Measurements from ENCODE around the gene UNC5CL.

Gene UNC5CL

DNA sequence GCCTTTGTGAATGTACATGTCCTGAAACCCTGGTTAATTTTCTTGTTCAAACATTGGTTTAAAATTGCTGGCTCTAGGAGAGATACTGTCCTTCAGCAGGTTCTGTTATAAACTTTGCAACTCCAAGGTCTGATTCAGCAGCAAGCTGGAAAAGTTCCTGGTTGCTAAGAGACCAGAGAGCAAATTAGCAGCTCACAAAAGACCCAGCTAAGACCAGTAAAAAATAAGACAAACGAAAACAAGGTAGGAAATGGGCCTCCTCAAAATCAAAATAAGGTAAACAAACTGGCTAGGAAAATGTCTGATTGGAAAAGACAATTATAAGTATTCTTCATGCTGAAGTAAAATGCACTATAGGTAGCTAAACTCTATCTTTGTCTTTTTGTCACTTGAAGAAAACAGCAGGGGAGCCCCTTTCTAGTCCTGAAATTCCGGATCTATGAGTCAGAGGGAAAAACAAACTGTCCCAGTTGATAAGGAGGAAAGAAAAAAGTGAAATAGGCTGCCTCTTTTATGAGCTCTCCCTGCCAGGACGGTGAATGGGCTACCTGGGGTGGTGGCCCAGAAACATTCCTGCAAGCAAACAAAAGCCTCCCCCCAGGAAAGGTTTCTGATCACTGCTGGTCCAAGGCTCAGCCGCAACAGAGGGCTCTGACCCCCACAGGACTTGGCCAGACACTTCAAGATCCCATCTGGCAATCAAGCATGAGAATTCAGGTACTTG, 41.6 kb downstream of the UNC5CL start:
- Histone ChIP-seq H3K4me1 (peaks cover 11% of the 10 kb centered on the region), H3K27me3 (ENCODE audit: low read depth) (peaks cover 5% of the 10 kb centered on the region; the same call in 1 of the 2 replicates), H3K36me3 (replicated peaks) (no peaks in the 10 kb centered on the region), H3K4me3 (no peak overlapping the region), H3K9me3 (no peaks in the 10 kb centered on the region)
- in situ Hi-C loops (cut with MboI; ENCODE audit: low sequenced_read_pairs) = no loop called here
- peak; percentile 27 to 34 for DNase-seq (ENCODE audit: low spot score in 2 of 2)

DNA sequence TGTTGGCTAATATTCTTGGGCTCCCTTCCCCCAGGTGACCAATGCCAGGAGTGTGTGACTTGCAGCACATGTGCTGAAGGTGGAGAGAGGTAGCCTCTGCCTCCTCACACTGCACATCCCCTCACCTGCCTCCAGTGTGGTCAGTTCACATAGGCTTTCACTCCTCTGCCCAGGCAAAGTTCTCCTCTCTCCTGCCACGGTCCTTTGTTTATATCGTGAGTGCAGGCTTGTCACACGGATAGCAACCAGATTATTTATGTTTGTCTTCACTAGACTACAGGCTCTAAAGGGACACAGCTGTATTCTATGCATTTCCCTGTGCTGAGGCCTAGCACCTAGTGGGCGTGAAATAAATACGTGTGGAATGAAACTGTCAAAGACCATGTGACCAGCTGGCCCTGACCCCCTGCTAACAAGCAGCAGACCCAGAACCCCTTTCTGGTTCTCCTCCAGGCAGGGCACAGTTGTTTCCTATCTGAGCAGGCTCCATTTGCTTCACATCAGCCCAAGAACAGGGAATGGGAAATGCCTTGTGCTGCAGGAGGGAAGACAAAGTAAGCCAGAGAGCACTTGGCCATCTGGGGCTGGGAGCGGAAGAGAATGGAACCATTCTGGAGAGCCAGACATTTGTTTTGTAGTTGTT, 42.3 kb downstream of the UNC5CL start:
- H3K36me3 ChIP-seq (replicated peaks) = no peaks in the 10 kb centered on the region
- DNase-seq (ENCODE audit: low spot score in 2 of 2) = no peak
- H3K27me3 ChIP-seq (ENCODE audit: low read depth) = 0 out of 2 replicates have a peak, but pooled peaks cover 2% of the 10 kb centered on the region
- no peak overlapping the region for H3K4me3 ChIP-seq
- H3K9me3 ChIP-seq = no peaks in the 10 kb centered on the region
- in situ Hi-C loops (cut with MboI; ENCODE audit: low sequenced_read_pairs) = no loop called here
- peaks cover 11% of the 10 kb centered on the region for H3K4me1 ChIP-seq

DNA sequence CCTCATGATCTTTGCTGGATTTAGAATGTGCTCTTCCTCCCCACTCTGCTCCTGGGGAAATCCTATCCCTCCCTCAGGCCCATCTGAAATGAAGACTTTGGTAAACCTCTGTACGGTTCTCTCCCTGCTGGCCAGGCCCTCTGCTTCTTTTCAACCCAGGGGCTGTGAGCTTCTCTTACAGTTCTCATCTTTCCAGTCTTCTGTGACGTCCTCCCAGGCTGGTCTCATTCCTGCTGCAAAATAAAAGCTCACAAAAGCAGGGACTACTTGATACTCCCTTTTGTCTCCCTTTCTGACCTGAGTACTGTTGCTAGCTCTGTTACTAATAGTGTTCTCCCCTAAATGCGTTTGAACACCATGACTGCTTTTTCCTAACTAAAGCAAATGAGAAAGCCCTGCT, 46.3 kb downstream of the UNC5CL start:
- no peaks in the 10 kb centered on the region for H3K36me3 ChIP-seq (replicated peaks)
- H3K4me3 ChIP-seq = no peak overlapping the region
- DNase-seq (ENCODE audit: low spot score in 2 of 2) = no peak
- no peaks in the 10 kb centered on the region; the same call in 1 of the 2 replicates for H3K27me3 ChIP-seq (ENCODE audit: low read depth)
- H3K9me3 ChIP-seq = no peaks in the 10 kb centered on the region
- peaks cover 11% of the 10 kb centered on the region for H3K4me1 ChIP-seq
- in situ Hi-C loops (cut with MboI; ENCODE audit: low sequenced_read_pairs) = no loop called here

DNA sequence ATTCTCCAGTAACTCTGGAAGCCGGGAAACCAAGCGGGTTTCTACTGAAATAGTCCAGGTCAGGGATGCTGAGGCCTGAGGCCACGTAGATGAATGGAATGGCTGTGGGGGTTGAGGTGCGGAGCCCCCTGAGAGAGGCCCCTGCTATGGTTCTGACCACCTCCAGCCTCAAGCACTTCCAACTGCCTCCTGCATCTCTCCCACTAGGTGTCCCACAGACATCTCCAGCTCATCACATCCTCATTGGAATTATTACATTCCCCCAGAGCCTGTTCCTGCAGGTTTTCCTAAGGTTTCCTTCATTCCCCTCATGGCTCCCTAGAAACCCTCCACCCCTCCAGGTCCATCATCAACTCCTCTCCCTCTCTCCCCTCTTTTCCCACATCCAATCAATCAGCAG, 48.7 kb downstream of the UNC5CL start:
- Histone ChIP-seq H3K4me3 (no peak overlapping the region), H3K9me3 (no peaks in the 10 kb centered on the region), H3K4me1 (no peaks in the 10 kb centered on the region), H3K36me3 (replicated peaks) (no peaks in the 10 kb centered on the region), H3K27me3 (ENCODE audit: low read depth) (no peaks in the 10 kb centered on the region; the same call in 1 of the 2 replicates)
- DNase-seq (ENCODE audit: low spot score in 2 of 2) = no peak
- in situ Hi-C loops (cut with MboI; ENCODE audit: low sequenced_read_pairs) = no loop called here

DNA sequence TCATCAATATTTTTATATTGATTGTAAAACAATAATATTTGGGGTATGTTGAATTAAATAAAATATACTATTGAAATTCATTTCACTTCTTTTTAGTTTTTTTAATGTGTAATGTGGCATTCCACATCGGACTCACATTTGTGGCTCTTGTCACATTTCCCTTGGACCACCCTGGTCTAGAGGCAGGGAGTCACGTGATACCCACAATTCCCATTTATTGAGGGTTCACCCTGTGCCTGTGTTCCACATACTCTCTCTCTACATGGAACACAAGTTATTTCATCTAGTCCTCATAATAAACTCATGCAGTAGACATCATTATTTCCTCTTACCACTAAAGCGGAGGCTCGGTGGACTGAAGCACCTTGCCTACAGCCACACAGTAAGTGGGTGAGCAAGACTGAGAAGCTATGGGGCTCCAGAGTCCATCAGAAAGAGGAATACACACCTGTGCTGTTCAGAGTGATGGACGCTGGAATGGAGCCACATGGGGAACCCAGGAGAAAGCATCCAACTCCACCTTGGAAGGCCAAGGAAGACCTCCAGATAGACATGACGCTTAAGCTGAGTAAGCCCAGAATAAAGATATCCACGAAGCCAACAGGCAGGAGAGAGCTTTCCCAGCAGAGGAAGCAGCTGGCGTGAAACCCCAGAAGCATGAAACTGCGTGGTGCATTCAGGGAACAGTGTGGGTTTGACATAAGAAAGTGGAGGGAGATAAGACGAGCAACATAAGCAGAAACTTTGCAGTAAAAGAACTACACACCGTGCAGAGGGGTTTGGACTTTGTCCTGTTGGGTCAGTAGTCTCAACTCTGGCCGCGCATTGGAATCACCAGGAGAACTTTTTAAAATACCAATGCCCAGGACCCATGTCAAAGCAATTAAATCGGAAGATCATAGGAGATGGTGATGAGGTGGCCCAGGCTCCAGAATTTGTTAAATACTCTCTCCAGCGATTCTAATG, 49.5 kb downstream of the UNC5CL start:
- no peak for DNase-seq (ENCODE audit: low spot score in 2 of 2)
- Histone ChIP-seq H3K36me3 (replicated peaks) (no peaks in the 10 kb centered on the region), H3K4me1 (no peaks in the 10 kb centered on the region), H3K9me3 (no peaks in the 10 kb centered on the region), H3K27me3 (ENCODE audit: low read depth) (no peaks in the 10 kb centered on the region; the same call in 1 of the 2 replicates), H3K4me3 (no peak overlapping the region)
- in situ Hi-C loops (cut with MboI; ENCODE audit: low sequenced_read_pairs) = no loop called here

DNA sequence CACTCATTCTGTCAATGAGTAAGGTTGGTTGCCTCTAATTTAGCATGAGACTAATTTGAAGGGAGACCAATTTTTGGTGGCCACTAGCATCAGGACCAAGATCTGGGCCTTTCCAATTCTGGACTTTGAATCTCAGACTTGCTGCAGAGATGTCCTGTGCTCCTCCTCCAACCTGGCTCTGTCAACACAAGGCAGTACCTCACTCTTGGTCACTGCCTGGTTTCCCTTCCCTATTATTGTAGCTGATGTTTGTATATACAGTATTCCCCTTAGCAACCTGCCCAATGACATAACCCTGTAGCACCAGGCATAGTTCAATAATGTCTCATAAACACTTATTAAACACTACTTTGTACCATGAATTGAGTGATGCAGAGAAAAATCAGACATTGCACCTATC, 50.4 kb downstream of the UNC5CL start:
- no peaks in the 10 kb centered on the region for H3K36me3 ChIP-seq (replicated peaks)
- no peaks in the 10 kb centered on the region for H3K4me1 ChIP-seq
- no peaks in the 10 kb centered on the region; the same call in 1 of the 2 replicates for H3K27me3 ChIP-seq (ENCODE audit: low read depth)
- no peaks in the 10 kb centered on the region for H3K9me3 ChIP-seq
- DNase-seq (ENCODE audit: low spot score in 2 of 2) = no peak
- in situ Hi-C loops (cut with MboI; ENCODE audit: low sequenced_read_pairs) = no loop called here
- no peak overlapping the region for H3K4me3 ChIP-seq

DNA sequence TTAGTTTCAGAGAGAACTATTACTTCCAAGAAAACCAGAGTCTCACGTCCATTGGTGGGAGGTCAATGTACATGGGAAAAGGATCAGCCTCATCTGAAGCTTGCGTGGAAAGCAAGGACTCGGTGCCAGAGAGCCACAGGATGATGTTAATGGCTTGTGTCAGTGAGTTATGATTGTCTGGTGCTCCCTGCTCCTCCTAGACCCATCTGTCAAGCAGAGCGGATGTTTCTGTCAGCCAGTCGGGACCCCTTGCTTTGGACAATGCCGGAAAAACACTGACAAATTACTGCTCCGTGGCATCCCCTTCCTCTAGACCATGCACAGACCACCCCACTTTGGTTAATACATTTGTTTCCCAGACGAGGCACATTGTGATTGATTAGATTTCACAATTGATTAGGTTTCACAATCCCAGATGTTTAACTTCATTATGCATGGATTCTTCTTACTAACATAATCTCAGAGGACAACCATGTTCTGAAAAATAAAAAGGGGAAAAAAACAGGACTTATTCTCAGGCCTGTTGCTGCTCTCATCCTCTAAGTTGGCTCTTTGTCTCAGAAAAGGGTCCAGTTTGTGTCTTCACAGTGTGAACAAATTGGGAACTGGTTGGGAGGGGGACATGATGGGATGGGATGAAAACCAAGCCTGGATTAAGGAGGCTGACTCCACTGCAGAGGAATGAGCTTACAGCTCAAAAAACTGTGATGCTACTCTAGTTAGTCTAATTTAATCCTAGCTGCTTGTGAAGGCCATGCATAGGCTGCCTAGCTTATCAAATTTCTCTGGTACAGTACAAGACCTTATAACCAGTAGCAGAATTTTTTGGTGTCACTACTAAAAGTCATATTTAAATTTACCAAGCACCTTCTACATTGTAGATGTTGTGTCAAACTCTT, 51.9 kb downstream of the UNC5CL start:
- H3K27me3 ChIP-seq (ENCODE audit: low read depth) = no peaks in the 10 kb centered on the region; the same call in 1 of the 2 replicates
- no peaks in the 10 kb centered on the region for H3K4me1 ChIP-seq
- no peak for DNase-seq (ENCODE audit: low spot score in 2 of 2)
- in situ Hi-C loops (cut with MboI; ENCODE audit: low sequenced_read_pairs) = no loop called here
- H3K36me3 ChIP-seq (replicated peaks) = no peaks in the 10 kb centered on the region
- H3K9me3 ChIP-seq = no peaks in the 10 kb centered on the region
- H3K4me3 ChIP-seq = no peak overlapping the region

DNA sequence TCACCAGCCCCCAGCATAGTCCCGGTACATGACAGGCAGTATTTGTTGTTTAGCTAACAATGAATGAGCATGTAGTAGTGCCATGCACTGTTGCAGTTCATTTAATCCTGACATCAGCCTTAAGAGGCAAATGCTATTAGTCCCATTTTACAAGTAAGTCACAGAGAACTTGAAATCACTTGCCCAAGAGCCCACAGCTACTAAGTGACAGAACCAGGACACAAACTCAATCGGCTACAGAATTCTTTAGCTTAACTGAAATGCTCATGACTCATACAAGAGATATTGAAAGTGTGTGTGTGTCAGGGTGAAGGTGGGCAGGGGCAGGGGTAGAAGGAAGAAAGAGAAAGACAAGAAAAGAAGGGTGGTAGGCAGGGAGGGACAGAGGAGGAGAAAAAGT, 52.7 kb downstream of the UNC5CL start:
- no peak for DNase-seq (ENCODE audit: low spot score in 2 of 2)
- Histone ChIP-seq H3K4me3 (no peak overlapping the region), H3K36me3 (replicated peaks) (no peaks in the 10 kb centered on the region), H3K27me3 (ENCODE audit: low read depth) (no peaks in the 10 kb centered on the region; the same call in 1 of the 2 replicates), H3K4me1 (no peaks in the 10 kb centered on the region), H3K9me3 (no peaks in the 10 kb centered on the region)
- in situ Hi-C loops (cut with MboI; ENCODE audit: low sequenced_read_pairs) = no loop called here

DNA sequence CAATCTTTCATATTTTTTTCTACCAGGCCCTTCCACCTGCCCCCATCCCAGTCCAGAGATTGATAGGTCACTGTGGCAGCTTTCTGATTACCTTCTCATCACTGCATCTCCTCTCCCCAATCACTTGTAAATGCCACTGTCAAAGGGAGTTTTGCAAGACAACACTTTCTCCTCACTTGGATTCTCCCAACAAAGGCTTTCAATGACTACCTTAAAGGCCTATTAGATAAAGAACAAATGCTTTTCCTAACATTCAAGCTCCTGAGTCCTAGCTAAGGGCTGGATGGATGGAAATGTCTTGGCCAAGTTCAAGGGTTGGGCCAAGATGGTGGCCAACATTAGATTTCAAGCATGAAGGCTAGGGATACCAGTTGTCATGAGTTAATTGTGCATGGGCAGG, 55.3 kb downstream of the UNC5CL start:
- Histone ChIP-seq H3K4me3 (no peak overlapping the region), H3K9me3 (no peaks in the 10 kb centered on the region), H3K4me1 (no peaks in the 10 kb centered on the region), H3K27me3 (ENCODE audit: low read depth) (no peaks in the 10 kb centered on the region), H3K36me3 (replicated peaks) (no peaks in the 10 kb centered on the region)
- in situ Hi-C loops (cut with MboI; ENCODE audit: low sequenced_read_pairs) = no loop called here
- DNase-seq (ENCODE audit: low spot score in 2 of 2) = no peak

DNA sequence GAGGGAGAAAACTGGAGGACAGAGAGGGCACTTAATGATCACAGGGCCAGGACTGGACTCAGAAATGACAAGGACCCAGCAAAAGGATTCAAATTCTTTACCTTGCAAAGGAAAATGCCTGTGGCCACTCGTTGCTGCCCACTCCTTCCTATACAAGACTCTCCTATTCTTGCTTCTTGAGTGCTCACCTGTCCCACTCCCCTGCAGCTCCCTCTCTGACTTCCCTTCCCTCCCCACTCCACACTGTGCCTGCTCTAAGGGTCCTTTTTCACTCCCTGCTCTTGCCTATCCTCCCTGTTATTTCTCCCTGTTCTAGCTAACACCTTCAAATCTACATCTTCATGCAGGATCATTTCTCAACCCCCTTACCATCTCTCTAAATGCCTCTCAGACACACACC, 56.1 kb downstream of the UNC5CL start:
- H3K36me3 ChIP-seq (replicated peaks) = no peaks in the 10 kb centered on the region
- no peaks in the 10 kb centered on the region for H3K9me3 ChIP-seq
- no peaks in the 10 kb centered on the region for H3K27me3 ChIP-seq (ENCODE audit: low read depth)
- no peak for DNase-seq (ENCODE audit: low spot score in 2 of 2)
- no peaks in the 10 kb centered on the region for H3K4me1 ChIP-seq
- no peak overlapping the region for H3K4me3 ChIP-seq
- in situ Hi-C loops (cut with MboI; ENCODE audit: low sequenced_read_pairs) = no loop called here

DNA sequence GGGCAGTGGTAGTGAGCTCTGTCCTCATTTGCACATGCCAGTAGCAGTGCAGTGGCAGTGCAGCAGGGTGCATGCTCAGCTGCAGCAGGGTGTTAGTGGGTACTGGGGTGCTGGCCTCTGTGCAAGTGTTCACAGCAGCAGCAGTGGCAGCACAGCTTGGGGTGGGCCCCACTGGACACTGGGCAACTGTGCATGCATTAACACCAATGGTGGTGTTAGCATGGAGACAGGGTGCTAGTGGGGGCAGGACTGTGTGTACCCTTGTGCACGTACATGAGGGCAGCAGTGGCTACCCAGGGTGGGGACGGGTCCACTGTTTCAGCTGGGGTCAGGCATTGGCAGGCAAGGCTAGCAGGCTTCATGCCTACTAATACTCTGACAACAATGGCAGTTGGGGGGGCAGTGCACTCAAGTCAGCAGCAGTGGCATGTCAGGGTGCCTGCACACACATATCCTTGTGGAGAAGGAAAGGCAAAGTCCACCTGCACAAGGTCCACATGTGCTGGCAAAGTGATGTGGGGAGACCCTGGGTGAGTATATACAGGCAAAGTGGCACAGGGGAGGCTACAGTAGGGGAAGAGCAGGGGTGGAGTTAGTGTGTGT, 60.2 kb downstream of the UNC5CL start:
- no peak overlapping the region for H3K4me3 ChIP-seq
- no peak for DNase-seq (ENCODE audit: low spot score in 2 of 2)
- H3K27me3 ChIP-seq (ENCODE audit: low read depth) = 0 out of 2 replicates have a peak, but pooled peaks cover 4% of the 10 kb centered on the region
- H3K9me3 ChIP-seq = no peaks in the 10 kb centered on the region
- no peaks in the 10 kb centered on the region for H3K36me3 ChIP-seq (replicated peaks)
- in situ Hi-C loops (cut with MboI; ENCODE audit: low sequenced_read_pairs) = no loop called here
- H3K4me1 ChIP-seq = no peaks in the 10 kb centered on the region

DNA sequence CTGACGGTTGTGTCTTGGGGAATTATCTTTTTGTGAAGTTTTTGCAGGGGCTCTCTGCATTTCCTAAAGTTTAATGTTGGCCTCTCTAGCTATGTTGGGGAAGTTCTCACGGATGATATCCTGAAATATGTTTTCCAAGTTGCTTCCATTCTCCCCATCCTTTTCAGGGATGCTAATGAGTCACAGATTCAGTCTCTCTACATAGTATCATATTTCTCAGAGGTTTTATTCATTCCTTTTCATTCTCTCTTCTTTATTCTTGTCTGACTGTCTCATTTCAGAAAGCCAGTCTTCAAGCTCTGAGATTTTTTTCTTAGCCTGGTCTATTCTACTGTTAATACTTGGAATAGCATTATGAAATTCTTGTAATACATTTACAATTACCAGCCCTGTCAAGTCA, 61.3 kb downstream of the UNC5CL start:
- DNase-seq (ENCODE audit: low spot score in 2 of 2) = no peak
- in situ Hi-C loops (cut with MboI; ENCODE audit: low sequenced_read_pairs) = no loop called here

More for the DNA sequence above, 61.3 kb downstream of the UNC5CL start:
- H3K27me3 ChIP-seq (ENCODE audit: low read depth) = 0 out of 2 replicates have a peak, but pooled peaks cover 4% of the 10 kb centered on the region
- H3K9me3 ChIP-seq = no peaks in the 10 kb centered on the region
- H3K4me3 ChIP-seq = no peak overlapping the region
- H3K36me3 ChIP-seq (replicated peaks) = no peaks in the 10 kb centered on the region
- no peaks in the 10 kb centered on the region for H3K4me1 ChIP-seq

Measured in HAP-1 (cell line).